HL-60/S4 treated with phorbol 12-myristate 13-acetate at 8.2 ng/mL for 4 days and 3 days (cell line): Measurements from ENCODE around the gene CACNA2D3.

Source experiments
- in situ Hi-C: fragments of 300-500 bp; cut with MboI; formaldehyde crosslinking; loops from 2 replicates; pipeline ENCODE4 v1.15.0; 2022; ENCODE audit warnings: low sequenced_read_pairs

CACNA2D3 gene

GRCh38 chr3:54713031-54713430 lies 590.7 kb downstream of the CACNA2D3 start:
- in situ Hi-C loops = no loop called here

DNA sequence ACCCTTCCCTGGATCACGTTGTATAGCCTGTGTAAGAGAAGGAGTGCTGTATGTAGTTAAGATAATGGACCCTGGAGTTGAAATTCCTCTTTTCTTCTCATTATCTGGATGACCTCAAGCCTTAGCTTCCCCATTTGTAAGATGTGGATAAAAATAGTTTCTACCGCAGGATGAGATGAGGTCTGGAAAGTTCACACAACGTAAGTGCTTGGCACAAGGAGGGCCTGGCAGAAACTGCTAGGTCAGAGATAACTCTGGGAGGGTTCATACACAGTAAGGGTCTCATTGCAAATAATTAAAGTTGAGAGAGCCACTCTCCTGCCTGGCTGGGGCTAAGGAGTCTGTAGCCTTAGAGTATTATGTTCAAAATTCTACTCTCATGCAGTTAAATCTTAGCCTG lies 591.1 kb downstream of the CACNA2D3 start:
- in situ Hi-C loops = no loop called here

GRCh38 chr3:54714035-54714434 lies 591.7 kb downstream of the CACNA2D3 start:
- in situ Hi-C loops = no loop called here

DNA sequence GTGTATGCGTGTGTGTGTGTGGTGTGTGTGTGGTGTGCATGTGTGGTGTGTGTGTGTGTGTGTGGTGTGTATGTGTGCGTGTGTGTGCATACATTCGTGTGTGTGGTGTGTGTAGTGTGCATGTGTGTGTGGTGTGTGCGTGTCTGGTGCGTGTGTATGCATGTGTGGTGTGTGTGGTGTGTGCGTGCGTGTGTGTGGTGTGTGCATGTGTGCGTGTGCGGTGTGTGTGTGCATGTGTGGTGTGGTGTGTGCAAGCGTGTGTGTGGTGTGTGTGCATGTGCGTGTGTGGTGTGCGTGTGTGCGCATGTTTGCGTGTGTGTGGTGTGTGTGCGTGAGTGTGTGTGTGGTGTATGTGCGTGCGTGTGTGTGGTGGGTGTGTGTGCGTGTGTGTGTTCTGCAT lies 595.2 kb downstream of the CACNA2D3 start:
- in situ Hi-C loops = no loop called here

DNA sequence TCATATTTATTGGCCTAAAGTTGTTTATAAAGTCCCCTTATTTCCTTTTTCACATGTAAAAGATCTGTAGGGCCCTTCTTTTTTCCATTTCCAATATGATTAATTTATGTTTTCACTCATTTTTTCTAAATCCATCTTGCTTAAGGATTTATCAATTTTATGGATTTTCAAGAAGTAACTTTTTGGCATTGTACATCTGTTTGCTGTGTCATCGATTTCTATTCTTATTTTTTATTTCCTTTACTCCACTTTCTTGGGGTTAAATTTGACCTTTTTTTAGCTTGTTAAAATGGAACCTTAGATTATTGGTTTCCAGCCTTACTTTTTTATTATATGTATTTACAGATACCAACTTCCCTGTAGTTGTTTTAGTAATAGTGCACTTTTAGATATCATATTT lies 597.6 kb downstream of the CACNA2D3 start:
- in situ Hi-C loops = no loop called here

DNA sequence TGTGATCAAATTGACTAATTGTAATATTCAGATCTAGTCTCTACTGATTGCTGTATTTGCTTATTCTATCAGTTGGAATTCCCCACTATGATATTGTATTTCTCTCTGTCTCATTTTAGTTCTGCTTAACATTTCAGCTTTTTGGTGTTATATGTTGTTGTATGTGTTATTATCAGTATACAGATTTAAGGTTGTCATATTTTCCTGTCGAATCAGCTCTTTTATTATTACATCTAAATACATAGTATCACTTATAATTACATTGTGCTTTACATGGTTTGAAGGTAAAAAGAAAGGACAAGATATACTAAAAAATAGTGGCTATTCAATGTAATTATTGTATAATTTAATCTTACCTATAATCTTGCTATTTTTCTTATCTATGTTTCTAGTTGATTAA lies 598.3 kb downstream of the CACNA2D3 start:
- in situ Hi-C loops = no loop called here

- in situ Hi-C loops = no loop called here
These were observed 609.5 kb downstream of the CACNA2D3 start for GRCh38 chr3:54731732-54732445.

- in situ Hi-C loops = no loop called here
These were observed 611.0 kb downstream of the CACNA2D3 start for GRCh38 chr3:54733106-54734006.

- in situ Hi-C loops = no loop called here
These were observed 614.1 kb downstream of the CACNA2D3 start for GRCh38 chr3:54736459-54736858.

DNA sequence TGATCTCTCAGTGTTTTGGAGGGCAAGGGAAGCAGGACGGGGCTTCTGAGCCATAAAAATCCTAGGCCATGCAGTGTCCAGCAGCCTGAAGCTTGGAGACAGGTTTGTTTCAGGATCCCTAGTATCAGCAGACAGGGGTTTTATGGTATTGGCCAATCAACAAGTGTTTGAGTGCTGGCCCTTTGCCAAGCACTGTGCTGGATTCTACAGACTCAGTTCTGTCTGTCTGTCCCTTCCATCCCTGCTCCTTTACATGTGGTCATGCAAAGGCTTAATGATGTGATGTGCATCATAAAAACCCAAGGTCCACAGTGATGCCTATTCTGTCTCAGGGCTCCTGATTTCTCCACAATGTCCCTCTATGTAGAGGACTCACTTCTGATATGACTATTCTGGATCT lies 621.4 kb downstream of the CACNA2D3 start:
- in situ Hi-C loops = no loop called here

- in situ Hi-C loops = no loop called here
These were observed 621.9 kb downstream of the CACNA2D3 start for GRCh38 chr3:54744291-54744690.

DNA sequence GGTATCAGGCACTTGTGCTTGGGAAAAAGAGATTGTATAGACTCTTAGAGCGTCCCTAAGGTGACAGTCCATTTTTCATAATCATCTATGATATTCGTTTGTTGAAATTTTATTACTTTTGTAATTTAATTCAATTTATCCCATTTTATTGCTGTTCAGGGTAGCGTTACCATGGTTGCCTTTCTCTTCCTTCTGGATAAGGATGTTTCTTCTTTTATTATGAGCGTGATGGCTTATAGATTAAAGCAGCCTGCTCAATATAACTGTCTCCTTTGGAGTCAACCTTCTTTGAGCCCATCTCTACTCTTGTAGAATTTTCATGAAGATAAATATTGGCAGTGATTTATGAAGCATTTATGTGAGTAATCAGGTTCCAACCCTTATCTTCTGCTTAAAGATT lies 623.5 kb downstream of the CACNA2D3 start:
- in situ Hi-C loops = no loop called here

- in situ Hi-C loops = no loop called here
These were observed 624.4 kb downstream of the CACNA2D3 start for GRCh38 chr3:54746722-54747121.

DNA sequence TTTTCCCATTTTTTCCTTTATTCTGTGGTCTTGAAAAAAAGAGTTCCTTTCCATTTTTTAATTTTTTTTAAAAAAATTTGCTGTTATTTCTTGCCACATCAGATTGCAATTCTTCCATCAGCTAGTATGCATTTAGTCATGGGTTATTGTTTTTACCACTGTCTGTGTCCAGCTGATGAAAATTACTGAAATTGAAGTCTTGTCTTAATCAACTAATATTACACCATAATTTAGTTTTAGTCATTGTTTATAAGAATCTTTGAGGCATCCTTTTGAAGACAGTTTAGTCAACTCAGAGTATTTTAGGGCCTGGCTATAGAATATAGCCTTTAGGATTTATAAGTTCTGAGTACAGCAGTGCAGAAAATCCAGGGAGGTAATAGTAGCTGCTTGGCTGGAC lies 633.4 kb downstream of the CACNA2D3 start:
- in situ Hi-C loops = no loop called here

DNA sequence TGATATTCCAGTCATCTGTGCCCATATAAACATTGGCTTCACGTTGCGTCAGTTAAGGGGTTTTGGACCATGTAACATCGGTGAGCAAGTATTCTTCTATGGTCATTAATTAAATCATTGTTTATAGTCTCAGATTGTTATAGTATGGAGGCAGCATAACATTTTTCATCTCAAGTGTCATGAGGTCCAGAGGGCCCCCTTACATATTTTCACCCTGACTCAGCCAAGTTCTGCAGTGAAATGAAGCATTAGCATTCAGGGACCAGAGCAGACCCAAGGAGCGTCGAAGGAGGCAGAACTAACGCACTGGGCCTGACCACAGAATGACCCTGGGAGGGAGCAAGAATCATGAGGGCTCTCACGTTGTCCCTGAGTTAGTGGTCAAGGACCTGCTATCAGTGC lies 634.0 kb downstream of the CACNA2D3 start:
- in situ Hi-C loops = no loop called here

DNA sequence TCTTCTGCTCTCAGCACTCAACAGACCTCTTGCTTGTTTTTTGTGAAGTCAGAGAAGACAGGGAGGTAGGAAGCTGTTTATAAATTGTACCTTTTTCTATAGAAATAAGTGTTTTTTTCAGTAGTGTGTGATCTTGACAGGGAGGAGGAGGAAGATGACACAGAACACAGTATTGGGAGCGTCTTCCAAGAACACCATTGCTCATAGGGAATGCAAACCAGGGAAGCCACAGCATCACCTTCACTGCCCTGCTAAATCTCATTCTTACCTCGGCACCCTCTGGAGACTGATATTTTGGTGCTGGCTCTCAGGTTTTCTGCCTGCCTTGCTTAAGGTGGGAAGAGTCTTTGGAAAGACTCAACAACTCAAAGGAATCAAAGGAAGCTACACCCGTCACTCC lies 636.1 kb downstream of the CACNA2D3 start:
- in situ Hi-C loops = no loop called here

- in situ Hi-C loops = no loop called here
These were observed 636.8 kb downstream of the CACNA2D3 start for GRCh38 chr3:54759166-54759565.

DNA sequence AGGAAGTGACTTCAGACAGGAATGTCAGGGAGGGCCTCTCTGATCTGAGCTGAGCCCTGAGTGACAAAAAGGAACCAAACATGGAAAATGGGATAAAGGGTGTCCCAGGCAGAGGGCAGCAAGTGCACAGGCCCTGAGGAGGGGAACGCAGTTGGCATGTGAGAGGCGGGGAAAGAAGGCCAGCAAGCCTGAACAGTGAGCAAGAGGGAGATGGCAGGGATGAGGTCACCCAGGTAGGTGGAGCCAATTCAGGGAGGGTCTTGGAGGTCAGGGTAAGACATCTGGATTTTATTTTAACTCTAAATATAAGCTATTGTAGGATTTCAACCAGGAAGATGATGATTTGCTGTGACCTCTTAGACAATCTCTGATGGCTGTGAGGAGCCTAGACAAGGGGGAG lies 637.8 kb downstream of the CACNA2D3 start:
- in situ Hi-C loops = no loop called here

- in situ Hi-C loops = no loop called here
These were observed 639.3 kb downstream of the CACNA2D3 start for GRCh38 chr3:54761637-54762036.

- in situ Hi-C loops = no loop called here
These were observed 642.6 kb downstream of the CACNA2D3 start for GRCh38 chr3:54764911-54765310.

DNA sequence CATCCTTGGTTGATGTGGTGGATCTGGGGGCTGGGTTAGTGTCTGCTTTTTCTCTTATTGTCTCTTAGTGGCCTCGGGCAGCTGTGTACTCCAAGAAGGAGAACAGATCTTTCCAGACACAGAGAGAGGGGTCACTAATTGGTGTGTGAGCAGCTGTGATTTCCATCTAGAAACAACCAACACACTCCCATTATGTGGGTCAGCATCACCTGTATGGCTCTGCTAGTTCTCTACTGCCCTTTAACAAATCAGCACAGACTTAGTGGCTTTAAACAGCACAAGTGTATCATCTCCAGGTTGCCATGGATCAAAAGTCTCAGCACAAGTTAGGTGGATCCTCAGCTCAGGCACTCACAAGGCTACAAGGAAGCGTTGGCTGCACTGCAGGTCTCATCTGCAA lies 648.7 kb downstream of the CACNA2D3 start:
- in situ Hi-C loops = no loop called here

DNA sequence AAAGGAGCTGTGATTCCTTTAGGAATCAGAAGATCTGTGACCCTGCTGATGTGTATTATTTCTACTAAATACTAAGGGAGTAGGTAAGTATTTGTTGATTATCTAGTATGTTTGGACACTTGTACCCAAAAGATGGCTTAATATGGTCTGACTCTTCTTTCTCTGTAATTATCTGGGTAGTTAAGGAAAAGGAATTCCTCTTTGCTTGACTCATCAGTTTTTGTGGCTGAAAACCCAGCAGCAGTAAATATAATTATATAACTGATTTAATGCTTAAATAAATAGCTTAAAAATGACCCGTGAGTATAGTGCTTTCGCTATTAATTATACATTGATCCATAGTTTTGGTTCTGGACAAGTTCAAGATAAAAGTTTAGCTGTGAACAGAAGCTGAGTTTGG lies 649.7 kb downstream of the CACNA2D3 start:
- in situ Hi-C loops = no loop called here
